Measurements from ENCODE around the gene DKKL1.

DNA sequence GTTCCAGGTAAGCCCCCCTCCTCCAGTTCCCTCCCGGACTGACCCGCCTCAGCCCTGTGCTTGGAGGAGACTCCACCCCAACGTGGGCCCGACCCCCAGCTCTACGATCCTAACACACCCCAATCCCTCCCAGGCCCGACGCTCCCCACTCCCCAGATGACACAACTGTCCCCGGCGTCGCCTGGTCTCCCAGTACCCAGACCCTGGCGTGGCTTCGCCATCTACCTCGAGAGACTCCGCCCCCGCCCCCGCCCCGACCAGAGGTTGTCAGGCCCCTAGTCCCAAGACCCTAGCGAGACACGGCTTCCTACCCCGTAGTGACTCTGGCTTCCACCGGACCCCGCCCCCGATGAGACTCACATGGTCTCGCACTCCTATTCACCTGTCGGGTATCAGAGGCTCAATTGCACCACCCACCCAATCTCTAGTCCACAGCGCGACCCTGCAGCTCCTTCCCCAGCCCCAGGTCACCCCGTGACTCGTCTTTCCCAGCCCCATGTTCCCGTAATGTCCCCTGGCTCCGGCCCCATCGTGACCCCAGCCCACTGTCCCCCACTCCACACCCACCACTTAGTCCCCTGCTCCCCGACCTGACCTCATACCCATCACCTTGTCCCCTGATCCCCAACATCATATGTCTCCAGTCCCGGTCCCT lies 25.5 kb upstream of the DKKL1 start:
- TF ChIP-seq CTCF (IDR thresholded peaks at IDR 0.05; ENCODE audit: low read length) (no peak), EZH2 (IDR thresholded peaks at IDR 0.05; ENCODE audit: borderline replicate concordance, low read length) (no peak)
